Endothelial cell (in vitro differentiated cells): ENCODE data around the gene CCDC116. TPM values are rescaled to one million over a fixed set of nuclear protein-coding genes. Genes with fewer than 3 reads are reported as not detected.

ENCODE experiments used
- DNase-seq: peaks from one replicate; pipeline ENCODE4 v3.0.0; 2021; ENCODE audit warnings: low spot score
- H3K27ac Mint-ChIP-seq: one replicate; pipeline ENCODE4 v1.8.0; 2021; ENCODE audit warnings: mixed read lengths, inconsistent platforms; ENCODE audit not compliant: unreplicated experiment
- H3K27me3 Mint-ChIP-seq: one replicate; pipeline ENCODE4 v1.8.0; 2021; ENCODE audit warnings: mild to moderate bottlenecking, moderate library complexity, mixed read lengths, inconsistent platforms; ENCODE audit not compliant: unreplicated experiment
- H3K36me3 Mint-ChIP-seq: one replicate; pipeline ENCODE4 v1.8.0; 2021; ENCODE audit warnings: mild to moderate bottlenecking, low read depth, mixed read lengths, inconsistent platforms; ENCODE audit not compliant: unreplicated experiment
- H3K4me1 Mint-ChIP-seq: one replicate; pipeline ENCODE4 v1.8.0; 2021; ENCODE audit warnings: mild to moderate bottlenecking, mixed read lengths, inconsistent platforms; ENCODE audit not compliant: unreplicated experiment
- H3K4me3 Mint-ChIP-seq: one replicate; pipeline ENCODE4 v1.8.0; 2021; ENCODE audit warnings: mild to moderate bottlenecking, mixed read lengths, inconsistent platforms; ENCODE audit not compliant: unreplicated experiment
- H3K9me3 Mint-ChIP-seq: one replicate; pipeline ENCODE4 v1.8.0; 2021; ENCODE audit warnings: mixed read lengths, inconsistent platforms; ENCODE audit not compliant: unreplicated experiment
- CTCF ChIP-seq: fragments of 200-600 bp; sonication (generic); IDR thresholded peaks from one replicate; pipeline ENCODE4 v1.5.0; 2021; ENCODE audit warnings: antibody characterized with exemption; ENCODE audit not compliant: unreplicated experiment
- total RNA-seq: library from RNA; stranded (reverse); fragmentation: NEBNext Ultra II Directional; extraction: Animal tissue kit (Norgen Biotek cat#: 25700); gene quantifications from one replicate; pipeline ENCODE4 v1.2.1, GENCODE V29; 2021; ENCODE audit not compliant: unreplicated experiment

The CCDC116 gene
- total RNA-seq, 1 donor from 2014 or later: 0.36 TPM

GRCh38 chr22:21657360-21658032 is 24.9 kb downstream of the CCDC116 start:
- Mint-ChIP-seq H3K27ac (no peak overlapping the region), H3K4me3 (peak overlapping the region; percentile 85), H3K36me3 (peaks cover 6% of the 10 kb centered on the region), H3K4me1 (peaks cover 10% of the 10 kb centered on the region), H3K27me3 (peaks cover 8% of the 10 kb centered on the region), H3K9me3 (no peaks in the 10 kb centered on the region)
- DNase-seq: peak; percentile 64
- peak; percentile 28 for TF ChIP-seq CTCF

GRCh38 chr22:21659864-21660525 is 27.4 kb downstream of the CCDC116 start:
- H3K9me3 Mint-ChIP-seq: no peaks in the 10 kb centered on the region
- no peak overlapping the region for H3K4me3 Mint-ChIP-seq
- H3K27me3 Mint-ChIP-seq: peaks cover 10% of the 10 kb centered on the region
- H3K27ac Mint-ChIP-seq: no peak overlapping the region
- H3K4me1 Mint-ChIP-seq: peaks cover 10% of the 10 kb centered on the region
- H3K36me3 Mint-ChIP-seq: peaks cover 6% of the 10 kb centered on the region
- no peak for DNase-seq
- TF ChIP-seq CTCF: no peak

DNA sequence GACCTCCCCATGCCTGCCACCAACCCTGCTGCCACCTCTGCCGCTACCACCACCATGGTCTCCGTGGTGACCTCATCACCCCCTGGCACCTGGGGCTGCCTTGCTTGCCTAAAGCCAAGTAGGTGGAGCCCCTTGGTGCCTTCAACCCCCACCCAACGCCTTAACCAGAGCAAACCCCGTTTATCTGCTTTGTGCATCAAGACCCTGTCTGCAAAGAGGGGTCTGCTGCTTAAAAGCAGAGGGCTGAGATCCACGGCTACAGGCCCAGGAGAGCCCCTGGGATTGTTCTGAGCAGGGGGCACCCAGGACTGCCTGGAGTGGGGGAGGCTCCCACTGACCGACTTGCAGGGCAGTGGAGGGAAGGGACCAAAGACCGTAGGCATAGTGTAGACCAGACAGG is 28.3 kb downstream of the CCDC116 start:
- no peak overlapping the region for H3K4me3 Mint-ChIP-seq
- peaks cover 11% of the 10 kb centered on the region for H3K4me1 Mint-ChIP-seq
- peaks cover 15% of the 10 kb centered on the region for H3K27me3 Mint-ChIP-seq
- TF ChIP-seq CTCF: no peak
- H3K36me3 Mint-ChIP-seq: peaks cover 6% of the 10 kb centered on the region
- DNase-seq: no peak
- H3K9me3 Mint-ChIP-seq: no peaks in the 10 kb centered on the region
- no peak overlapping the region for H3K27ac Mint-ChIP-seq

GRCh38 chr22:21661991-21662390 is 29.4 kb downstream of the CCDC116 start:
- no peak for DNase-seq
- H3K36me3 Mint-ChIP-seq: peaks cover 4% of the 10 kb centered on the region
- H3K4me1 Mint-ChIP-seq: peaks cover 9% of the 10 kb centered on the region
- TF ChIP-seq CTCF: no peak
- peaks cover 14% of the 10 kb centered on the region for H3K27me3 Mint-ChIP-seq
- no peak overlapping the region for H3K27ac Mint-ChIP-seq
- no peaks in the 10 kb centered on the region for H3K9me3 Mint-ChIP-seq
- H3K4me3 Mint-ChIP-seq: no peak overlapping the region

DNA sequence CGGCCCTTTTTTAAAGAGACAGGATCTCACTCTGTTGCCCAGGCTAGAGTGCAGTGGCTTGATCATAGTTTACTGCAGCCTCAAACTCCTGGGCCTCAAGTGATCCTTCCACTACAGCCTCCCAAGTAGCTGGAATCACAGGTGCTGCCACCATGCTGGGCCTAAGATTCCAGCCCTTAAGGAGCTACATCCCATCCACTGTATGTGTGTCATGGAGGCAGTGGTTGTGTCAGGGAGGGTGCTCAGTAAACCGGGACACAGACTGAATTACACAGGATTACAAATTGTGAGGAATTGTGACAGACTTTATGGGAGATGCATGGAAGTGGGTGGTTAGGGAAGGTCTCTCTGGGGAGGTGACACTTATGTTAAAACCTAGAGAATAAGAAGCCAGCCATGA is 31.2 kb downstream of the CCDC116 start:
- H3K4me3 Mint-ChIP-seq: peak overlapping the region; percentile 0
- DNase-seq: no peak
- no peak for TF ChIP-seq CTCF
- no peaks in the 10 kb centered on the region for H3K9me3 Mint-ChIP-seq
- H3K27me3 Mint-ChIP-seq: peaks cover 17% of the 10 kb centered on the region
- H3K36me3 Mint-ChIP-seq: peaks cover 7% of the 10 kb centered on the region
- peaks cover 11% of the 10 kb centered on the region for H3K4me1 Mint-ChIP-seq
- H3K27ac Mint-ChIP-seq: no peak overlapping the region
